T follicular helper cell (primary cell): ENCODE data around the gene COL8A2.

Source experiments
- DNase-seq: peaks from one replicate; pipeline ENCODE4 v3.0.0-alpha.2; 2020; ENCODE audit warnings: low read depth

The COL8A2 gene

DNA sequence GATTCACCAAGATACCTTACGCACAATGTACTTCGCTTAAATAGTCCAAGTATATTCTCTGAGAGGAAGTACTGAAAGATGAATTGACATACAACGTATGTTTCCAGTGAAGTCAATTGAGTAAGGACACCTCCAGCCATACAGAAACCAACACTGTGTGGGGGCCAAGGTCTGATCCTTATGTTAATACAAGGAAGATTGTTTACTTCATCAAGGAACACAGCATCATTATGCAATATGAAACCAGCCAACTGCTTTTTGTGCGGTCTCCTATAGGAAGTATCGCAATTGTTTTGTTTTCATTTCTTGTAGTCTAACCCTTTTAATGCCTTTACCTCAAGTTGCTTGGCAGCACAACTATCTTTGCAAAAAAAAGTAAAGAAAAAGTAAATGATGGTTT is 69.3 kb downstream of the COL8A2 start:
- no peak for DNase-seq

DNA sequence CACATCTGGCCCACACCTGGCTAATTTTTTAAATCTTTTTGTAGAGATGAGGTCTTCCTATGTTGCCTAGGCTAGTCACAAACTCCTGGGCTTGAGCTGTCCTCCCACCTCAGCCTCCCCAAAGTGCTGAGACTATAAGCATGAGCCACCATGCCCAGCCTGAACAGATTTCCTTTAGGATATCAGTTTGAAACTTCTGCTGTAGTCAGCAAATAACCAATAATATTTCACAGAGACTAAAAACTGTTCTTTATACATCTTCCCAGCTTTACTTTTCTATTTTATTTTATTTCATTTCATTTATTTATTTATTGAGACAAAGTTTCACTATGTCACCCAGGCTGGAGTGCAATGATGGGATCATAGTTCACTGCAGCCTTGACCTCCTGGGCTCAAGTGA is 71.0 kb downstream of the COL8A2 start:
- no peak for DNase-seq

DNA sequence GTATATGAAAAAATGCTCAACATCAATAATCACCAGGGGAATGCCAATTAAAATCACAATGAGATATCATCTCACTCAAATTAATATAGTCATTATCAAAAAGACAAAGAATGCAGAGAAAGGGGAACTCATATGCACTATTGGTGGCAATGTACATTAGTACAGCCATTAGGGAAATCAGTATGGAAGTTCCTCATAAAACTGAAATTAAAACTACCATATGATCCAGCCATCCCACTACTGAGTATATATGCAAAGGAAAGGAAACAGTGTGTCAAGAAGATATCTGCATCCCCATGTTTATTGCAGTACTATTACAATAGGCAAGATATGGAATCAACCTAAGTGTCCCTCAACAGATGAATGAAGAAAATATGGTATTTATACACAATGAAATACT is 73.2 kb downstream of the COL8A2 start:
- DNase-seq: no peak
